ENCODE results near the gene APC2.

DNA sequence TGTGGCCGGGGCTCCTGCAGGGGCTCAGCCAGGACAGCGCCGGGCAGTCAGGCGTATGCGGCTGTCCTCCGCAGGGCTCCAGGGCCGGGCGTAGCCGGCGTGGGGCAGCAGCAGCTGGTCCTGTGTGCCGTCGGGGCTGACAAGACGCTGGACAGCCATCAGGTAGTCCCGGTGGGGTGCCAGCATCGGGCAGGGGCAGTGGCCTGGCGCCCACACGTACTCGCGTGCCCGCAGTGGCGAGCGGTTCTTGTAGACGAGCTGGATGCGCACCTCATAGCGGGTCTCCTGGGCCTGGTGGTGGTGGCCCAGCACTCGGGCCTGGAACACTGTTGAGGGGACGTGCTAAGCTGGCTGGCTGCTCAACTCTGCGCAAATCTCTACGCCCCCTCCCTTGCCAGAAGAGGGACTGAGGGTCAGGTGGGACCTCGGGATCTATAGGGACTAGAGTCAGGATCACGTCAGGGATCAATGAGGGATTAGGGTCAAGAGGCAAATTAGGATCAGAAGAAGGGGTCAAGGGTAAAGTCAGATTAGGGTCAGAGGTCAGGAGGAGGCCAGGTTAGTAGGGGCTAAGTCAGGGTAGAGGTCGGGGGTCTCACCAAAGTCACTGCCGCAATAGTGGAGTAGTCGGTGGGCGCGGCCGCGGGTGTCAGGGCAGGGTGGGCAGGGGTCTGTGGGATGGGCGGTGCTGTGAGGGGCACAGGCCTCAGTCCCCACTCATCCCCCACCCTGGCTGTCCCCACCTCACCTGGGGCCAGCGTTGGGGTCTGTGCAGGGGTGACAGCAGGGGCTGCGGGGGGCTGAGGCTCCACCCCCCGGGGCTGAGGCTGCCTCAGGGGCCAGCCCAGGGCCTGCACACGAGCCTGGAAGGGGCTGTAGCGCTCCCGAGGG is 56.3 kb downstream of the APC2 start:
- TF ChIP-seq POLR2AphosphoS5 (IDR thresholded peaks at IDR 0.05) (no peak), EP300 (IDR thresholded peaks at IDR 0.05) (no peak), POLR2A (IDR thresholded peaks at IDR 0.05; ENCODE audit: low read depth) (no peak)
- TF ChIP-seq, protein P1, sequence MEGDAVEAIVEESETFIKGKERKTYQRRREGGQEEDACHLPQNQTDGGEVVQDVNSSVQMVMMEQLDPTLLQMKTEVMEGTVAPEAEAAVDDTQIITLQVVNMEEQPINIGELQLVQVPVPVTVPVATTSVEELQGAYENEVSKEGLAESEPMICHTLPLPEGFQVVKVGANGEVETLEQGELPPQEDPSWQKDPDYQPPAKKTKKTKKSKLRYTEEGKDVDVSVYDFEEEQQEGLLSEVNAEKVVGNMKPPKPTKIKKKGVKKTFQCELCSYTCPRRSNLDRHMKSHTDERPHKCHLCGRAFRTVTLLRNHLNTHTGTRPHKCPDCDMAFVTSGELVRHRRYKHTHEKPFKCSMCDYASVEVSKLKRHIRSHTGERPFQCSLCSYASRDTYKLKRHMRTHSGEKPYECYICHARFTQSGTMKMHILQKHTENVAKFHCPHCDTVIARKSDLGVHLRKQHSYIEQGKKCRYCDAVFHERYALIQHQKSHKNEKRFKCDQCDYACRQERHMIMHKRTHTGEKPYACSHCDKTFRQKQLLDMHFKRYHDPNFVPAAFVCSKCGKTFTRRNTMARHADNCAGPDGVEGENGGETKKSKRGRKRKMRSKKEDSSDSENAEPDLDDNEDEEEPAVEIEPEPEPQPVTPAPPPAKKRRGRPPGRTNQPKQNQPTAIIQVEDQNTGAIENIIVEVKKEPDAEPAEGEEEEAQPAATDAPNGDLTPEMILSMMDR (IDR thresholded peaks at IDR 0.05), result no peak
